Breast epithelium (tissue), 4 donors: ENCODE results near the gene KRT36. TPM values are rescaled to one million over a fixed set of nuclear protein-coding genes. Genes with fewer than 3 reads are reported as not detected.

Experiments used
- DNase-seq, 2 donors: peaks; one replicate each; pipeline ENCODE4 v3.0.0-alpha.2; 2019; ENCODE audit warnings: low spot score in 2 of 2
- H3K27ac ChIP-seq, 2 donors: fragments of 200-600 bp; sonication (generic) in 1 of 2; one replicate each; pipeline ENCODE4 v1.5.1; 2016 to 2019; ENCODE audit warnings: mild to moderate bottlenecking in 1 of 2
- H3K27me3 ChIP-seq, 2 donors: fragments of 200-600 bp; sonication (generic) in 1 of 2; one replicate each; pipeline versions ENCODE4 v1.5.1 to v1.6.0; 2017 to 2019; ENCODE audit warnings: control low read depth in 1 of 2, mild to moderate bottlenecking in 1 of 2
- H3K36me3 ChIP-seq: fragments of 200-600 bp; one replicate; pipeline ENCODE4 v1.5.1; 2019
- H3K4me1 ChIP-seq, 2 donors: fragments of 200-600 bp; sonication (generic); one replicate each; pipeline ENCODE4 v1.5.1; 2016 to 2019; ENCODE audit warnings: control low read depth in 1 of 2
- H3K4me3 ChIP-seq, 3 donors: fragments of 200-600 bp; sonication (generic); 1 replicate in 2 of 3; 2 replicates in 1 of 3; pipeline ENCODE4 v1.5.1; 2016 to 2019; ENCODE audit warnings: mild to moderate bottlenecking in 3 of 3, moderate library complexity in 2 of 3
- H3K9me3 ChIP-seq, 2 donors: fragments of 200-600 bp; sonication (generic) in 1 of 2; one replicate each; pipeline ENCODE4 v1.5.1; 2016 to 2019; ENCODE audit warnings: control low read depth in 1 of 2
- CTCF ChIP-seq, 3 donors: fragments of 450-650 bp; IDR thresholded peaks; one replicate each; pipeline ENCODE4 v1.5.1; 2016 to 2017; ENCODE audit warnings: antibody characterized with exemption in 3 of 3, mild to moderate bottlenecking in 3 of 3, moderate library complexity in 3 of 3
- POLR2A ChIP-seq: fragments of 450-650 bp; IDR thresholded peaks from one replicate; pipeline ENCODE4 v1.6.1; 2016; ENCODE audit warnings: antibody characterized with exemption, mild to moderate bottlenecking, moderate library complexity
- POLR2AphosphoS5 ChIP-seq, 3 donors: sonication (generic); formaldehyde crosslinking; IDR thresholded peaks; one replicate each; pipeline ENCODE4 v1.6.1; 2017; ENCODE audit warnings: antibody characterized with exemption in 3 of 3
- intact Hi-C: fragments of 100-400 bp; cut with DNase I; formaldehyde crosslinking; loops from one replicate; pipeline ENCODE4 v1.15.1; 2023; ENCODE audit warnings: low total_unique reads
- total RNA-seq, 3 donors: library from RNA; depleted of rRNA; stranded (reverse); fragments of >200 nt; gene quantifications; one replicate each; pipeline ENCODE4 v1.1.0, GENCODE V29; 2016

Gene KRT36
- total RNA-seq, 3 donors from 2014 or later, result not detected

- Histone ChIP-seq H3K4me1 (no peaks in the 10 kb centered on the region), H3K36me3 (no peaks in the 10 kb centered on the region), H3K4me3 (no peak overlapping the region), H3K27me3 (no peaks in the 10 kb centered on the region), H3K9me3 (no peaks in the 10 kb centered on the region), H3K27ac (peak overlapping the region in 1 of 2 donors; percentile 44)
- intact Hi-C loops, result no loop called here
- DNase-seq, result no peak
- TF ChIP-seq POLR2A (no peak), CTCF (IDR thresholded peaks at IDR 0.05) (no peak), POLR2AphosphoS5 (IDR thresholded peaks at IDR 0.05) (no peak)
Observed at GRCh38 chr17:41512546-41513167, 22.9 kb upstream of the KRT36 start.

GRCh38 chr17:41511716-41512115 is 22.0 kb upstream of the KRT36 start:
- Histone ChIP-seq H3K36me3 (no peaks in the 10 kb centered on the region), H3K9me3 (no peaks in the 10 kb centered on the region), H3K27me3 (no peaks in the 10 kb centered on the region), H3K27ac (peak overlapping the region; percentile 41 to 44), H3K4me3 (no peak overlapping the region), H3K4me1 (no peaks in the 10 kb centered on the region)
- no peak for DNase-seq
- TF ChIP-seq POLR2A, result no peak
- TF ChIP-seq POLR2AphosphoS5 (IDR thresholded peaks at IDR 0.05), result no peak
- no peak for TF ChIP-seq CTCF (IDR thresholded peaks at IDR 0.05)
- intact Hi-C loops, result no loop called here

GRCh38 chr17:41511116-41511515 is 21.4 kb upstream of the KRT36 start:
- intact Hi-C loops, result no loop called here

GRCh38 chr17:41510251-41511065 is 20.7 kb upstream of the KRT36 start:
- Histone ChIP-seq H3K36me3 (no peaks in the 10 kb centered on the region), H3K27ac (peak overlapping the region; percentile 41 to 44), H3K9me3 (no peaks in the 10 kb centered on the region), H3K4me1 (no peaks in the 10 kb centered on the region), H3K4me3 (no peak overlapping the region), H3K27me3 (no peaks in the 10 kb centered on the region)
- intact Hi-C loops, result no loop called here
- no peak for TF ChIP-seq POLR2A
- no peak for TF ChIP-seq POLR2AphosphoS5 (IDR thresholded peaks at IDR 0.05)
- TF ChIP-seq CTCF (IDR thresholded peaks at IDR 0.05), result no peak
- no peak for DNase-seq

More at GRCh38 chr17:41511116-41511515, 21.4 kb upstream of the KRT36 start:
- Histone ChIP-seq H3K27ac (peak overlapping the region; percentile 41 to 44), H3K36me3 (no peaks in the 10 kb centered on the region), H3K4me1 (no peaks in the 10 kb centered on the region), H3K4me3 (no peak overlapping the region), H3K27me3 (no peaks in the 10 kb centered on the region), H3K9me3 (no peaks in the 10 kb centered on the region)
- no peak for DNase-seq
- TF ChIP-seq CTCF (IDR thresholded peaks at IDR 0.05), result no peak
- no peak for TF ChIP-seq POLR2A
- TF ChIP-seq POLR2AphosphoS5 (IDR thresholded peaks at IDR 0.05), result no peak

- H3K9me3 ChIP-seq, result no peaks in the 10 kb centered on the region
- intact Hi-C loops, result no loop called here
- H3K27ac ChIP-seq, result peak overlapping the region in 1 of 2 donors; percentile 50
- no peak for DNase-seq
- H3K36me3 ChIP-seq, result no peaks in the 10 kb centered on the region
- no peaks in the 10 kb centered on the region for H3K27me3 ChIP-seq
- H3K4me3 ChIP-seq, result no peak overlapping the region
- TF ChIP-seq POLR2AphosphoS5 (IDR thresholded peaks at IDR 0.05) (no peak), POLR2A (no peak), CTCF (IDR thresholded peaks at IDR 0.05) (no peak)
- H3K4me1 ChIP-seq, result no peaks in the 10 kb centered on the region
Observed at GRCh38 chr17:41507315-41507880, 17.7 kb upstream of the KRT36 start.
